Measurements from ENCODE around the gene ACTL8.

ACTL8 gene

DNA sequence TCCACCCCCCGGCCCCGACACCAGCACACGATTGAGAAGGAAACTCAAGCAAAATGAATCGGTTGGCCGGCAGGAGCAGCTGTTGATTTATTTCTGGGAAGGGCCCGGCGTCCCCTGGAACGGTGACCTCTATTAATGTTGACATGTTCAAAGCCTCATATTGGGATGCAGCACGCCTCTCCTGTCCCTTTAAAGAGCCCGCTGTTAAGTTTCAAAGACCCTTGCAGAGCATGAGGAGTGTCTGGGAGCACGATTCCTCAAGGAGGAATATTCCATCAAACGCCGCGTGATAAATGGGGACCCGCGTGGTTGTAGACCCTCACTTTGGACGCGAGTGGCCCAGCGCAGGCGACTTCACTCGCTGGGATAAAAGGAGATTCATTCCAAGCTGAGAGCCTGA is 21.5 kb upstream of the ACTL8 start:
- H3K4me1 ChIP-seq (ENCODE audit: control insufficient read depth, low read length), result no peaks in the 10 kb centered on the region
- TF ChIP-seq, protein P1, sequence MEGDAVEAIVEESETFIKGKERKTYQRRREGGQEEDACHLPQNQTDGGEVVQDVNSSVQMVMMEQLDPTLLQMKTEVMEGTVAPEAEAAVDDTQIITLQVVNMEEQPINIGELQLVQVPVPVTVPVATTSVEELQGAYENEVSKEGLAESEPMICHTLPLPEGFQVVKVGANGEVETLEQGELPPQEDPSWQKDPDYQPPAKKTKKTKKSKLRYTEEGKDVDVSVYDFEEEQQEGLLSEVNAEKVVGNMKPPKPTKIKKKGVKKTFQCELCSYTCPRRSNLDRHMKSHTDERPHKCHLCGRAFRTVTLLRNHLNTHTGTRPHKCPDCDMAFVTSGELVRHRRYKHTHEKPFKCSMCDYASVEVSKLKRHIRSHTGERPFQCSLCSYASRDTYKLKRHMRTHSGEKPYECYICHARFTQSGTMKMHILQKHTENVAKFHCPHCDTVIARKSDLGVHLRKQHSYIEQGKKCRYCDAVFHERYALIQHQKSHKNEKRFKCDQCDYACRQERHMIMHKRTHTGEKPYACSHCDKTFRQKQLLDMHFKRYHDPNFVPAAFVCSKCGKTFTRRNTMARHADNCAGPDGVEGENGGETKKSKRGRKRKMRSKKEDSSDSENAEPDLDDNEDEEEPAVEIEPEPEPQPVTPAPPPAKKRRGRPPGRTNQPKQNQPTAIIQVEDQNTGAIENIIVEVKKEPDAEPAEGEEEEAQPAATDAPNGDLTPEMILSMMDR (IDR thresholded peaks at IDR 0.05; ENCODE audit: low read depth, low read length, poor library complexity, severe bottlenecking), result no peak
- no peak for TF ChIP-seq EZH2phosphoT487 (IDR thresholded peaks at IDR 0.05; ENCODE audit: borderline replicate concordance, low read length)
- H3K4me2 ChIP-seq (ENCODE audit: low read length), result no peak overlapping the region
- H3K36me3 ChIP-seq (ENCODE audit: control insufficient read depth, low read length), result no peaks in the 10 kb centered on the region
- no peak overlapping the region for H3K4me3 ChIP-seq (ENCODE audit: low read length)
- H3F3A ChIP-seq (ENCODE audit: control insufficient read depth, insufficient read depth), result no peaks in the 10 kb centered on the region
- no peaks in the 10 kb centered on the region for H4K20me1 ChIP-seq (ENCODE audit: control insufficient read depth, insufficient read depth, low read depth, low read length)
- no peaks in the 10 kb centered on the region for H3K79me2 ChIP-seq (ENCODE audit: control insufficient read depth, low read length)
- H3K9me3 ChIP-seq (ENCODE audit: control insufficient read depth, insufficient read depth, low read length), result no peaks in the 10 kb centered on the region
- no peaks in the 10 kb centered on the region for H3K27me3 ChIP-seq (ENCODE audit: control insufficient read depth, low read length)
- no peaks in the 10 kb centered on the region for H3K9me2 ChIP-seq (replicated peaks; ENCODE audit: control insufficient read depth, low read length)
- H3K27ac ChIP-seq (ENCODE audit: low read depth, low read length), result no peak overlapping the region

DNA sequence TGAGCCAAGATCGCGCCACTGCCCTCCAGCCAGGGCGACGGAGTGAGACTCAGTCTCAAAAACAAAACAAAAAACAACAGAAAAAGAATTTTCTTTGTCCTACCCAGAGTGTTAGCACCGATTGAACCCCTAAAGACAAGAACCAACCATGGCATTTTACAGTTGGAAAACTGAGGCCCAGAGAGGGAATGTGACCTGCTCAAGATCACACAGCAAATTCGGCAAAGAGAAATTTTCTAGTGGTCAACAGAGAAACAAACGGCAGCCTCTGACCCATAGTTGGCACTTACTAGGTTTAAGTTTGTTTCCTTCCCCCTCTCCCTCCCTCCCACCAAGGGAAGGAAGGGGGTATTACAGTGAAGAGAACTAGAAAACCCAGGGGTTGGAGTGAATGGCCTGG is 20.5 kb upstream of the ACTL8 start:
- Histone ChIP-seq H3K9me3 (ENCODE audit: control insufficient read depth, insufficient read depth, low read length) (no peaks in the 10 kb centered on the region), H3K4me1 (ENCODE audit: control insufficient read depth, low read length) (no peaks in the 10 kb centered on the region), H3K4me3 (ENCODE audit: low read length) (no peak overlapping the region), H3K4me2 (ENCODE audit: low read length) (no peak overlapping the region), H3F3A (ENCODE audit: control insufficient read depth, insufficient read depth) (no peaks in the 10 kb centered on the region), H3K27ac (ENCODE audit: low read depth, low read length) (no peak overlapping the region), H4K20me1 (ENCODE audit: control insufficient read depth, insufficient read depth, low read depth, low read length) (no peaks in the 10 kb centered on the region), H3K79me2 (ENCODE audit: control insufficient read depth, low read length) (no peaks in the 10 kb centered on the region), H3K36me3 (ENCODE audit: control insufficient read depth, low read length) (no peaks in the 10 kb centered on the region), H3K9me2 (replicated peaks; ENCODE audit: control insufficient read depth, low read length) (no peaks in the 10 kb centered on the region), H3K27me3 (ENCODE audit: control insufficient read depth, low read length) (no peaks in the 10 kb centered on the region)
- TF ChIP-seq EZH2phosphoT487 (IDR thresholded peaks at IDR 0.05; ENCODE audit: borderline replicate concordance, low read length), result no peak
- TF ChIP-seq, protein P1 (IDR thresholded peaks at IDR 0.05; ENCODE audit: low read depth, low read length, poor library complexity, severe bottlenecking), result no peak

DNA sequence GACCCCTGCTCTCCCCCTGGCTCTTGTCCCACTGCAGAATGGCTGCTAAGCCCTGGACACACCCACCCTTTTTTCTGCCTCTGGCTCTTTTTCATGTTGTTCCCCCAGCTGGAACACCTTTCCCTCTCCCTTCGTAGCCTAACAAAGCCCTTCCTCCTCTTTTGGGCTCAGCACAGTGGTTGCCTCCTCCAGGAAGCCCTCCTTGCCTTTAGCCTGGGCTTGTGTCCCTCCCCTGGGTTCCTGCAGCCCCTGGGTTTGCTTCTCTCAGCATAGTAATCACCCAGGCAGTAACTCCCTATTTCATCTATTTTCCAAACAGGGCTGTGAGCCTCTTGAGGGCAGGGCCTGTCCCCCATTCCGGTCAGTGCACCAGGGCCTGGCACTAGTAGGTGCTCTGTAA is 19.8 kb upstream of the ACTL8 start:
- Histone ChIP-seq H3K79me2 (ENCODE audit: control insufficient read depth, low read length) (no peaks in the 10 kb centered on the region), H3K4me3 (ENCODE audit: low read length) (no peak overlapping the region), H3K9me3 (ENCODE audit: control insufficient read depth, insufficient read depth, low read length) (no peaks in the 10 kb centered on the region), H3K27me3 (ENCODE audit: control insufficient read depth, low read length) (no peaks in the 10 kb centered on the region), H3K27ac (ENCODE audit: low read depth, low read length) (no peak overlapping the region), H3K36me3 (ENCODE audit: control insufficient read depth, low read length) (no peaks in the 10 kb centered on the region), H3F3A (ENCODE audit: control insufficient read depth, insufficient read depth) (no peaks in the 10 kb centered on the region), H3K4me1 (ENCODE audit: control insufficient read depth, low read length) (no peaks in the 10 kb centered on the region), H4K20me1 (ENCODE audit: control insufficient read depth, insufficient read depth, low read depth, low read length) (no peaks in the 10 kb centered on the region), H3K9me2 (replicated peaks; ENCODE audit: control insufficient read depth, low read length) (no peaks in the 10 kb centered on the region), H3K4me2 (ENCODE audit: low read length) (no peak overlapping the region)
- no peak for TF ChIP-seq EZH2phosphoT487 (IDR thresholded peaks at IDR 0.05; ENCODE audit: borderline replicate concordance, low read length)
- TF ChIP-seq, protein P1 (IDR thresholded peaks at IDR 0.05; ENCODE audit: low read depth, low read length, poor library complexity, severe bottlenecking), result no peak

DNA sequence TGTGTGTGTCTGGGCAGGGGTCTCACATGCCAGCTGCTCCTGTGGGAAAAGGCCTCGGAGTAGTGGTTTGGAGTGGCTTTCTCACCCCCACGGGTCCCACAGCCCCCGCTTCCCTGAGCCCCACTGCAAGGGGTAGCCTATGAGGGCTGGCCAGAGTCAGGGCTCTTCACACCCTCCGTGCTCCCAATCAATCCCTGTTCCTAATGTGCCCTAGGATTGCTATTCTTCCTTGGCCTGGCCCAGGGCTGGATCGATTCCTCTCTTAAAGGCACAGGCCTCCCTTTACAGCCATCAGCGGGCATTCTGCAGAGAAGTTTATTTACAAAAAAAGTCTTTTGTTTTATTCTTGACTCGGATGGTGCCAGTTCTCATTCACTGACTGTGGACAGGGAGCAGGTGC is 19.3 kb upstream of the ACTL8 start:
- Histone ChIP-seq H3K4me1 (ENCODE audit: control insufficient read depth, low read length) (no peaks in the 10 kb centered on the region), H3K4me3 (ENCODE audit: low read length) (no peak overlapping the region), H3F3A (ENCODE audit: control insufficient read depth, insufficient read depth) (no peaks in the 10 kb centered on the region), H4K20me1 (ENCODE audit: control insufficient read depth, insufficient read depth, low read depth, low read length) (no peaks in the 10 kb centered on the region), H3K27me3 (ENCODE audit: control insufficient read depth, low read length) (no peaks in the 10 kb centered on the region), H3K79me2 (ENCODE audit: control insufficient read depth, low read length) (no peaks in the 10 kb centered on the region), H3K27ac (ENCODE audit: low read depth, low read length) (no peak overlapping the region), H3K36me3 (ENCODE audit: control insufficient read depth, low read length) (no peaks in the 10 kb centered on the region), H3K9me2 (replicated peaks; ENCODE audit: control insufficient read depth, low read length) (no peaks in the 10 kb centered on the region), H3K9me3 (ENCODE audit: control insufficient read depth, insufficient read depth, low read length) (no peaks in the 10 kb centered on the region), H3K4me2 (ENCODE audit: low read length) (no peak overlapping the region)
- TF ChIP-seq, protein P1 (IDR thresholded peaks at IDR 0.05; ENCODE audit: low read depth, low read length, poor library complexity, severe bottlenecking), result no peak
- no peak for TF ChIP-seq EZH2phosphoT487 (IDR thresholded peaks at IDR 0.05; ENCODE audit: borderline replicate concordance, low read length)
